ENCODE results near the gene MYF5. TPM values are rescaled to one million over a fixed set of nuclear protein-coding genes. Genes with fewer than 3 reads are reported as not detected.

Gene MYF5
- total and polyA plus RNA-seq, 2 of the 13 experiments (the other 11 are each of a cell fraction or from before 2014, with no cell fraction given): not detected

DNA sequence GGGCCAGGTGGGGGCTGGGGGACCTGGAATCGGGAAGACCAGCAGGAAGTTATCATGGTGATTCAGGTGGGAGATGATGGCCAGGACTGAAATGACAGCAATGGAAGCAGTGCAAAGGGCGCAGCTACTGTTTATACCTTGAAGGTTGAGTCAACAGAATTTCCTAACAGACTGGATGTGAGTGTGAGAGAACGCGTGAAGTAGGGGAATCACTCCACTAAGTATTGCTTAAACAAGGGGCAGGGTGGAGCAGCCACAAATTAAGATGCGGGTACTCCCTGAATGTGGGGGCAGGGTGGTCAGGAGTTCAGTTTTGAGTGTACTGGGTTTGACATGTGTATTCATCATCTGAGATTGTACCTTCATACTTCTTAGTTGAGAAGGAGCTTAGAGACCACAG is 45.1 kb downstream of the MYF5 start (continued):
- 0 out of 2 replicates have a peak, but pooled peaks have one; percentile 10 for TF ChIP-seq ARID3A (IDR thresholded peaks at IDR 0.05; ENCODE audit: low read depth, low read length)
- TF ChIP-seq ZNF644 (CRISPR knock-in tag; IDR thresholded peaks at IDR 0.05; ENCODE audit: low read depth): peak; percentile 48; the same call in 1 of the 2 replicates
- TF ChIP-seq U2AF2 (IDR thresholded peaks at IDR 0.05; ENCODE audit: low read depth, low read length): no peak
- peak; percentile 83 for TF ChIP-seq TBX2 (CRISPR knock-in tag; IDR thresholded peaks at IDR 0.05; ENCODE audit: borderline replicate concordance)
- TF ChIP-seq LCORL (IDR thresholded peaks at IDR 0.05): no peak
- TF ChIP-seq LCORL (CRISPR knock-in tag; IDR thresholded peaks at IDR 0.05): peak; percentile 59; the same call in 1 of the 2 replicates
- TF ChIP-seq RXRB (CRISPR knock-in tag; IDR thresholded peaks at IDR 0.05; ENCODE audit: borderline replicate concordance): 0 out of 2 replicates have a peak, but pooled peaks have one; percentile 27
- TF ChIP-seq, protein P1, sequence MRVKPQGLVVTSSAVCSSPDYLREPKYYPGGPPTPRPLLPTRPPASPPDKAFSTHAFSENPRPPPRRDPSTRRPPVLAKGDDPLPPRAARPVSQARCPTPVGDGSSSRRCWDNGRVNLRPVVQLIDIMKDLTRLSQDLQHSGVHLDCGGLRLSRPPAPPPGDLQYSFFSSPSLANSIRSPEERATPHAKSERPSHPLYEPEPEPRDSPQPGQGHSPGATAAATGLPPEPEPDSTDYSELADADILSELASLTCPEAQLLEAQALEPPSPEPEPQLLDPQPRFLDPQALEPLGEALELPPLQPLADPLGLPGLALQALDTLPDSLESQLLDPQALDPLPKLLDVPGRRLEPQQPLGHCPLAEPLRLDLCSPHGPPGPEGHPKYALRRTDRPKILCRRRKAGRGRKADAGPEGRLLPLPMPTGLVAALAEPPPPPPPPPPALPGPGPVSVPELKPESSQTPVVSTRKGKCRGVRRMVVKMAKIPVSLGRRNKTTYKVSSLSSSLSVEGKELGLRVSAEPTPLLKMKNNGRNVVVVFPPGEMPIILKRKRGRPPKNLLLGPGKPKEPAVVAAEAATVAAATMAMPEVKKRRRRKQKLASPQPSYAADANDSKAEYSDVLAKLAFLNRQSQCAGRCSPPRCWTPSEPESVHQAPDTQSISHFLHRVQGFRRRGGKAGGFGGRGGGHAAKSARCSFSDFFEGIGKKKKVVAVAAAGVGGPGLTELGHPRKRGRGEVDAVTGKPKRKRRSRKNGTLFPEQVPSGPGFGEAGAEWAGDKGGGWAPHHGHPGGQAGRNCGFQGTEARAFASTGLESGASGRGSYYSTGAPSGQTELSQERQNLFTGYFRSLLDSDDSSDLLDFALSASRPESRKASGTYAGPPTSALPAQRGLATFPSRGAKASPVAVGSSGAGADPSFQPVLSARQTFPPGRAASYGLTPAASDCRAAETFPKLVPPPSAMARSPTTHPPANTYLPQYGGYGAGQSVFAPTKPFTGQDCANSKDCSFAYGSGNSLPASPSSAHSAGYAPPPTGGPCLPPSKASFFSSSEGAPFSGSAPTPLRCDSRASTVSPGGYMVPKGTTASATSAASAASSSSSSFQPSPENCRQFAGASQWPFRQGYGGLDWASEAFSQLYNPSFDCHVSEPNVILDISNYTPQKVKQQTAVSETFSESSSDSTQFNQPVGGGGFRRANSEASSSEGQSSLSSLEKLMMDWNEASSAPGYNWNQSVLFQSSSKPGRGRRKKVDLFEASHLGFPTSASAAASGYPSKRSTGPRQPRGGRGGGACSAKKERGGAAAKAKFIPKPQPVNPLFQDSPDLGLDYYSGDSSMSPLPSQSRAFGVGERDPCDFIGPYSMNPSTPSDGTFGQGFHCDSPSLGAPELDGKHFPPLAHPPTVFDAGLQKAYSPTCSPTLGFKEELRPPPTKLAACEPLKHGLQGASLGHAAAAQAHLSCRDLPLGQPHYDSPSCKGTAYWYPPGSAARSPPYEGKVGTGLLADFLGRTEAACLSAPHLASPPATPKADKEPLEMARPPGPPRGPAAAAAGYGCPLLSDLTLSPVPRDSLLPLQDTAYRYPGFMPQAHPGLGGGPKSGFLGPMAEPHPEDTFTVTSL (CRISPR knock-in tag; IDR thresholded peaks at IDR 0.05; ENCODE audit: borderline replicate concordance): peak; percentile 77
- peak; percentile 56; the same call in 1 of the 2 replicates for TF ChIP-seq HNF4G (IDR thresholded peaks at IDR 0.05; ENCODE audit: borderline replicate concordance, low read depth, low read length)
- no peak for TF ChIP-seq HNF4G (CRISPR knock-in tag; IDR thresholded peaks at IDR 0.05; ENCODE audit: borderline replicate concordance, low read depth)
- no peak for TF ChIP-seq DR1 (CRISPR knock-in tag; IDR thresholded peaks at IDR 0.05)
- peak; percentile 69 for TF ChIP-seq FOSL2 (CRISPR knock-in tag; IDR thresholded peaks at IDR 0.05)
- no peak for TF ChIP-seq SOX6 (IDR thresholded peaks at IDR 0.05)
- peak; percentile 70 for TF ChIP-seq SOX6 (CRISPR knock-in tag; IDR thresholded peaks at IDR 0.05)
- peak; percentile 31; the same call in 1 of the 2 replicates for TF ChIP-seq HDAC1 (CRISPR knock-in tag; IDR thresholded peaks at IDR 0.05)
- TF ChIP-seq POLR2AphosphoS5 (IDR thresholded peaks at IDR 0.05; ENCODE audit: low read depth, low read length): no peak
- TF ChIP-seq HHEX (CRISPR knock-in tag; IDR thresholded peaks at IDR 0.05): peak; percentile 98
- TF ChIP-seq ZBTB2 (CRISPR knock-in tag; IDR thresholded peaks at IDR 0.05; ENCODE audit: low read depth): no peak
- 0 out of 2 replicates have a peak, but pooled peaks have one; percentile 37 for TF ChIP-seq ZNF816 (CRISPR knock-in tag; IDR thresholded peaks at IDR 0.05; ENCODE audit: borderline replicate concordance)
- peak; percentile 36; the same call in 1 of the 2 replicates for TF ChIP-seq HOMEZ (CRISPR knock-in tag; IDR thresholded peaks at IDR 0.05; ENCODE audit: low read depth)
